ENCODE results near the gene ZC2HC1C. TPM values are rescaled to one million over a fixed set of nuclear protein-coding genes. Genes with fewer than 3 reads are reported as not detected.

Gene ZC2HC1C
- total RNA-seq, 1 donor, result 2.2 TPM

DNA sequence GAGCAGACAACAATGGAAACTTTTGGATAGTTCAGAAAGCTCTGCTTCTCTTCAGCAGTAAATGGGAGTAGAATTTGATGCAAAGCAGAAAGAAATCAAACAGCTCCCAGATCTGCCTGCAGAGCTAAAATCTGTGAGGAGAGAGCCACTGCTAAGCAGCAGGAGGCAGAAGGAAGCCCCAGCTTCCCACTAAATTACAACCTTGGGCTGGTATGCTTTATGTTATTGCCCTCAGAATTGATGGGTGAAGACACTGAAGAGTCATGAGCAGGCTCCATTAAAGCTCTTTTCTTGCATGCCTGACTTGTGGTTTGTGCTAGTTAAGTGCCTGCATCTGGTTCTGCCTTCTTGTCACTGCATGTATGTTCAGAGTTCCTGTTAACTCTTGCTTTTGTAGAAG lies 8.4 kb downstream of the ZC2HC1C start:
- no peak for DNase-seq (ENCODE audit: low read depth)
- H3K4me3 ChIP-seq (ENCODE audit: low read depth, low read length), result no peak overlapping the region
- TF ChIP-seq, protein P1, sequence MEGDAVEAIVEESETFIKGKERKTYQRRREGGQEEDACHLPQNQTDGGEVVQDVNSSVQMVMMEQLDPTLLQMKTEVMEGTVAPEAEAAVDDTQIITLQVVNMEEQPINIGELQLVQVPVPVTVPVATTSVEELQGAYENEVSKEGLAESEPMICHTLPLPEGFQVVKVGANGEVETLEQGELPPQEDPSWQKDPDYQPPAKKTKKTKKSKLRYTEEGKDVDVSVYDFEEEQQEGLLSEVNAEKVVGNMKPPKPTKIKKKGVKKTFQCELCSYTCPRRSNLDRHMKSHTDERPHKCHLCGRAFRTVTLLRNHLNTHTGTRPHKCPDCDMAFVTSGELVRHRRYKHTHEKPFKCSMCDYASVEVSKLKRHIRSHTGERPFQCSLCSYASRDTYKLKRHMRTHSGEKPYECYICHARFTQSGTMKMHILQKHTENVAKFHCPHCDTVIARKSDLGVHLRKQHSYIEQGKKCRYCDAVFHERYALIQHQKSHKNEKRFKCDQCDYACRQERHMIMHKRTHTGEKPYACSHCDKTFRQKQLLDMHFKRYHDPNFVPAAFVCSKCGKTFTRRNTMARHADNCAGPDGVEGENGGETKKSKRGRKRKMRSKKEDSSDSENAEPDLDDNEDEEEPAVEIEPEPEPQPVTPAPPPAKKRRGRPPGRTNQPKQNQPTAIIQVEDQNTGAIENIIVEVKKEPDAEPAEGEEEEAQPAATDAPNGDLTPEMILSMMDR (IDR thresholded peaks at IDR 0.05; ENCODE audit: insufficient read depth, low read depth, low read length), result no peak

DNA sequence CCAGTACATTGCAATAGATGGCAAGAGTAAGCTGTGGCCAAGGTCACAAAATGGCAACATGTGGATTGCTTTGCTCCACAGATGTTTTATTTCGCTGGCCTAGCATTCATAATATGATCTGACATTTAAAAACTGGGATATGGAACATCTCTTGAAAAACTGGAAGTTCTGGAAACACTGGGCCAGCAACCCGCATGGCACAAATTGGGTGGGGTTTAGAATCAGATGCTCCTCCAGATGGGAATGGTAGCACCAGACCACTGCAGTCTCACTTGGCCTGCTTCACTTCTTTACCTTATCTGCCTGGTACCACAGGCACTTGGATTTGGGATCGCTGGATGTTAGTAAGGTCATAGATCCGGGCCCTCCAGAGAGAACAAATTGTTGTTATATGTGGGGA lies 10.1 kb downstream of the ZC2HC1C start:
- TF ChIP-seq, protein P1 (IDR thresholded peaks at IDR 0.05; ENCODE audit: insufficient read depth, low read depth, low read length), result no peak
- no peak for DNase-seq (ENCODE audit: low read depth)

DNA sequence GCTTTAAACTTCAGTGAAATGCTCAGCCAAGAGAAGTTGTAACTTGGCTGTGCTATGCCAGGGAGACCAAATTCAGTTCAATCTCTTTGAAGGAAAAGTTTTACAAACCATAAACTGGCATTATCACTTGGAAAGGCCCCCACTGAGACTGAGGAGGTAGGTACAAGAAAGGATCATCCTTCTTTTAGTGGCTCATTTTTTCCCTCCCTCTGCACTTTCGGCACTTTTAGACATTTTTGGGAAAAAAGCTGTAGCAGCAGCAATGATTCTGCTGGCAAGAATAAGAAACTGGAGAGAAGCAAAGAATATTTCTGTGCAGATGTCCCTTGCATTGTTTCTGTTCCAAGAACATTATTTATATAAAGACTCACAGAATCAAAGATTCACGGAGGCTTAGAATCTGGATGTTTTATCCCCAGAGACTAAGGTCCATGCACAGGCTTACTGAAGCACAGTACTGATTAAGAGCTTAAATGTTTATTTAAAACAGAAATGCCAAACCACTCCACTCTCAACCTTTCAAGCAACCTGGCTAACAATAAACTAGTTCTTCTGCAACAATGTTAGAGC lies 12.3 kb downstream of the ZC2HC1C start:
- no peak overlapping the region for H3K4me3 ChIP-seq (ENCODE audit: low read depth, low read length)
- no peak for DNase-seq (ENCODE audit: low read depth)
- TF ChIP-seq, protein P1 (IDR thresholded peaks at IDR 0.05; ENCODE audit: insufficient read depth, low read depth, low read length), result no peak

More for the DNA sequence above, 10.1 kb downstream of the ZC2HC1C start:
- no peak overlapping the region for H3K4me3 ChIP-seq (ENCODE audit: low read depth, low read length)

DNA sequence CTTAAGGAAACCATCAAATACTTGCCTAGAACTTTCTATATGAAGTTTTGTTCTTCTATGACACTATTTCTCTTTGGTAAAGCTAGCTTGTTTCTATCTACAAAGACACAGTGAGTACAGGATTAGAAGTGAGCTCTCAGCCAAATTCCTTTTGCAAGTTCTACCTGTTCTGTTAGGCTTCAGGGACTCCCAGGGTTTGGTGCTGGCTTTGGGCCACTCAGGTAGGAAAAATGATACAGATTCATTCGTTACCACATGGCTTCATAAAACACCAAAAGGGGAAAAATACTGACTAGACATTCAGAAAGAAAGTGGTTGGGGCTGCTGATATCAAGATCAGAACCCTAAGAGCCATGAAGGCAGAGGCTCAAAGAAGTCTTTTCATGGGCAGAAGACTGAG lies 13.8 kb downstream of the ZC2HC1C start:
- no peak for DNase-seq (ENCODE audit: low read depth)
- H3K4me3 ChIP-seq (ENCODE audit: low read depth, low read length), result no peak overlapping the region
- TF ChIP-seq, protein P1 (IDR thresholded peaks at IDR 0.05; ENCODE audit: insufficient read depth, low read depth, low read length), result no peak

DNA sequence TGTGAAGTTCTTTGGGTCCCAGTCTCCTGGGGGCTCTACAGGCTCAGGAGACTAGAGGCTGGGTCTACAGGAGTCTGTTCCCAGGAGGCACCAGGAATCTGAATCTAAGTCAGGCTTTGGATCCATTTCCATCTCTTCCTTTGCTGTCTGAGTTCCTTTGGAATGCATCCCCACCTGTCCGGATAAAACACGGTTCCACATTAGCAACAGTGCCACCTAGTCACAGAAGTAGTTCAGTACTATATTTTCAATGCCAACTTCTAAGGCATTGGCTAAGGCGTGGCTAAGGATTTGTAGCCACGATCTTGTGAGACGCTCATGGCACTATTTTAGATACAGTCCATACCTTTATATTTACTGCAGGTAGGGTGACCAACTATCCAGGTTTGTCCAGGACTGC lies 15.1 kb downstream of the ZC2HC1C start:
- no peak overlapping the region for H3K4me3 ChIP-seq (ENCODE audit: low read depth, low read length)
- no peak for DNase-seq (ENCODE audit: low read depth)
- TF ChIP-seq, protein P1 (IDR thresholded peaks at IDR 0.05; ENCODE audit: insufficient read depth, low read depth, low read length), result no peak

DNA sequence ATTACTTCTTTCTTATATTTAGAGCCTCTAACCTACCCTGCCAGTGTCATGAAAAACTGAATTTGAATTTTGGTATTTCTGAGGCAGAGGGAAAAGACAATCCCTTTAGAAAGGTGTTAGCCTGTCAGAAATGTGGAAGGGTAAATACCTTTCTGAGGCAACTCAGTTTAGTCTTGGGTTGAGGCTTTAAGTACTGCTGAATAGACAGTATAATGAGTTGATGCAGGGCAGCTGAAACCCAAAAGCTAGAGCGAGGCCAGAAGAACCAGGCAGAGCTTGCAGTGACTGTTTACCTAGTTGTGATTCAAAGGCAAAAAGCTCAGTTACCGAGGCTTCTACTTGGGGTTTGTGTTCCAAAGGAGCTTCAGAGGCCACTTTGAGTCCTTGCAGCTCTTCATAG lies 18.7 kb downstream of the ZC2HC1C start:
- TF ChIP-seq, protein P1 (IDR thresholded peaks at IDR 0.05; ENCODE audit: insufficient read depth, low read depth, low read length), result no peak
- DNase-seq (ENCODE audit: low read depth), result no peak
- H3K4me3 ChIP-seq (ENCODE audit: low read depth, low read length), result no peak overlapping the region

Data from fibroblast of villous mesenchyme (primary cell).